ENCODE measurements around the gene COL18A1.

The COL18A1 gene

DNA sequence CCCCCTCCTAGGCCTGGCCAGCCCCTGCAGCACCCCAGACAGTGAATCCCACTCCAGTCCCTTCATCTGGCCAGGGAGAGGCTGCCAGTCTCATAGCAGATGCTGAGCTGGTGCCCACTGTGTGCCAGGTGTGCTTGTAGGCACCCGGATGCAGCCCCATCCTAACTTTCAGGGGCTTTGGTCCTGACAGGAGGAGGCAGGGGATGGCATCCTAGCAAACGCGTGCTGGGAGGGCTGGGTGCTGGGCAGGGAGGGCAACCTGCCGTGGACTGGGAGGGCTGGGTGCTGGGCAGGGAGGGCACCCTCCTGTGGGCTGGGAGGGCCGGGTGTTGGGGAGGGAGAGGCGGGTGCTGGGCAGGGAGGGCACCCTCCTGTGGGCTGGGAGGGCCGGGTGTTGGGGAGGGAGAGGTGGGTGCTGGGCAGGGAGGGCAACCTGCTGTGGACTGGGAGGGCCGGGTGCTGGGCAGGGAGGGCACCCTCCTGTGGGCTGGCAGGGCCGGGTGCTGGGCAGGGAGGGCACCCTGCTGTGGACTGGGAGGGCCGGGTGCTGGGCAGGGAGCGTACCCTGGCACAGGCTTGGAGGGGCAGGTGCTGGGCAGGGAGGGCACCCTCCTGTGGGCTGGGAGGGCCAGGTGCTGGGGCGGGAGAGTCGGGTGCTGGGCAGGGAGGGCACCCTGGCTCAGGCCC lies 102.0 kb downstream of the COL18A1 start:
- Histone ChIP-seq H3K4me1 (ENCODE audit: insufficient read depth, low read length) (no peaks in the 10 kb centered on the region), H3K27me3 (ENCODE audit: insufficient read depth, low read length, poor library complexity) (no peaks in the 10 kb centered on the region), H3K9me3 (ENCODE audit: insufficient read depth, low read length, severe bottlenecking) (no peaks in the 10 kb centered on the region), H3K9ac (ENCODE audit: low read depth, low read length) (no peak overlapping the region), H3K27ac (ENCODE audit: low read length) (no peak overlapping the region), H3K4me3 (ENCODE audit: low read depth in 1 of 2, low read length in 2 of 2) (no peak overlapping the region), H3K4me2 (ENCODE audit: insufficient read depth, low read length) (no peak overlapping the region), H3K36me3 (ENCODE audit: insufficient read depth, low read length) (no peaks in the 10 kb centered on the region), H4K20me1 (ENCODE audit: insufficient read depth, low read length) (peaks cover 14% of the 10 kb centered on the region), H3K79me2 (ENCODE audit: insufficient read depth, low read length) (no peaks in the 10 kb centered on the region), H2AFZ (ENCODE audit: low read depth, low read length) (no peak overlapping the region)
- DNase-seq (no peak), ATAC-seq (ENCODE audit: insufficient read depth, low read depth) (no peak)
- no peak for TF ChIP-seq EZH2 (IDR thresholded peaks at IDR 0.05; ENCODE audit: borderline replicate concordance, low read depth, low read length, severe bottlenecking)
- TF ChIP-seq, protein P1, sequence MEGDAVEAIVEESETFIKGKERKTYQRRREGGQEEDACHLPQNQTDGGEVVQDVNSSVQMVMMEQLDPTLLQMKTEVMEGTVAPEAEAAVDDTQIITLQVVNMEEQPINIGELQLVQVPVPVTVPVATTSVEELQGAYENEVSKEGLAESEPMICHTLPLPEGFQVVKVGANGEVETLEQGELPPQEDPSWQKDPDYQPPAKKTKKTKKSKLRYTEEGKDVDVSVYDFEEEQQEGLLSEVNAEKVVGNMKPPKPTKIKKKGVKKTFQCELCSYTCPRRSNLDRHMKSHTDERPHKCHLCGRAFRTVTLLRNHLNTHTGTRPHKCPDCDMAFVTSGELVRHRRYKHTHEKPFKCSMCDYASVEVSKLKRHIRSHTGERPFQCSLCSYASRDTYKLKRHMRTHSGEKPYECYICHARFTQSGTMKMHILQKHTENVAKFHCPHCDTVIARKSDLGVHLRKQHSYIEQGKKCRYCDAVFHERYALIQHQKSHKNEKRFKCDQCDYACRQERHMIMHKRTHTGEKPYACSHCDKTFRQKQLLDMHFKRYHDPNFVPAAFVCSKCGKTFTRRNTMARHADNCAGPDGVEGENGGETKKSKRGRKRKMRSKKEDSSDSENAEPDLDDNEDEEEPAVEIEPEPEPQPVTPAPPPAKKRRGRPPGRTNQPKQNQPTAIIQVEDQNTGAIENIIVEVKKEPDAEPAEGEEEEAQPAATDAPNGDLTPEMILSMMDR (IDR thresholded peaks at IDR 0.05; ENCODE audit: borderline replicate concordance, extremely low read depth, low read length, poor library complexity, severe bottlenecking): no peak

DNA sequence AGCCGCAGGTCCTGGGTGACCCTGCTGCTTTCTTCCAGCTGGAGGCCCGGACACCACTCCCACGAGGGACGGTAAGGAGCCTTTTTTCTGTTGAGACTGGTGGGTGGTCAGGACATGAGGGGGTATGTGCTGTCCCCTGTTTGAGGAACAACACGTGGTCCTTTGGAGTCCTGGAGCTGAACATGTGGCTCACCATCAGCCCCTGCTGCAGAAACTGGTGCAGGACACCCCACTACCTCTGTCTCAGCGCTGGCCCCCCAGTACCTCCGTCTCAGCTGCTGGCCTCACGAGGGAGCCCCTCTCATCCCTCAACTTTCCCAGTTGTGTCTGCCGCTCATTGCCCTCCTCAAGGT lies 102.5 kb downstream of the COL18A1 start:
- Histone ChIP-seq H3K9ac (ENCODE audit: low read depth, low read length) (no peak overlapping the region), H3K4me1 (ENCODE audit: insufficient read depth, low read length) (no peaks in the 10 kb centered on the region), H3K36me3 (ENCODE audit: insufficient read depth, low read length) (peaks cover 2% of the 10 kb centered on the region; the same call in 1 of the 2 replicates), H3K4me3 (ENCODE audit: low read depth in 1 of 2, low read length in 2 of 2) (no peak overlapping the region), H3K4me2 (ENCODE audit: insufficient read depth, low read length) (no peak overlapping the region), H3K79me2 (ENCODE audit: insufficient read depth, low read length) (no peaks in the 10 kb centered on the region), H3K9me3 (ENCODE audit: insufficient read depth, low read length, severe bottlenecking) (no peaks in the 10 kb centered on the region), H3K27me3 (ENCODE audit: insufficient read depth, low read length, poor library complexity) (no peaks in the 10 kb centered on the region), H2AFZ (ENCODE audit: low read depth, low read length) (no peak overlapping the region), H3K27ac (ENCODE audit: low read length) (no peak overlapping the region), H4K20me1 (ENCODE audit: insufficient read depth, low read length) (peaks cover 14% of the 10 kb centered on the region)
- DNase-seq (no peak), ATAC-seq (ENCODE audit: insufficient read depth, low read depth) (no peak)
- TF ChIP-seq, protein P1 (IDR thresholded peaks at IDR 0.05; ENCODE audit: borderline replicate concordance, extremely low read depth, low read length, poor library complexity, severe bottlenecking): no peak
- no peak for TF ChIP-seq EZH2 (IDR thresholded peaks at IDR 0.05; ENCODE audit: borderline replicate concordance, low read depth, low read length, severe bottlenecking)

DNA sequence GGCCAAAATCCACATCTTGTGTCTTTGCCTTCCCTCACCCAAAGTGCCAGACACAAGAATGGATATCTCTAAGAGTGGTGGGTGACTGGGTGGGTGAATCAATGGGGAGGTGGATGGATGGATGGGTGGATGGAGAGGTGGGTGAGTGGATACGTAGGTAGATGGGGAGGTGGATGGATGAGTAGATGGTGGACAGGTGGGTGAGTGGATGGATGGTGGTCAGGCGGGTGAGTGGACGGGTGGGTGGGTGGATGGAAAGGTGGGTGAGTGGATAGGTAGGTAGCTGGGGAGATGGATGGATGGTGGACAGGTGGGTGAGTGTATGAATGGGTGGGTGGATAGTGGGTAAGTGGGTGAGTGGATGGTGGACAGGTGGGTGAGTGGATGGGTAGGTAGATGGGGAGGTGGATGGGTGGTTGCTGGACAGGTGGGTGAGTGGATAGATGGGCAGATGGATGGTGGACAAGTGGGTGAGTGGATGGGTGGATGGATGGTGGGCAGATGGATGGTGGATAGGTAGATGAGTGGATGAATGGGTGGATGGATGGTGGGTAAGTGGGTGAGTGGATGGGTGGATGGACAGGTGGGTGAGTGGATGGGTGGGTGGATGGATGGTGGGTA lies 103.0 kb downstream of the COL18A1 start:
- peaks cover 7% of the 10 kb centered on the region for H3K36me3 ChIP-seq (ENCODE audit: insufficient read depth, low read length)
- H3K9me3 ChIP-seq (ENCODE audit: insufficient read depth, low read length, severe bottlenecking): no peaks in the 10 kb centered on the region
- H2AFZ ChIP-seq (ENCODE audit: low read depth, low read length): no peak overlapping the region
- TF ChIP-seq EZH2 (IDR thresholded peaks at IDR 0.05; ENCODE audit: borderline replicate concordance, low read depth, low read length, severe bottlenecking): no peak
- TF ChIP-seq, protein P1 (IDR thresholded peaks at IDR 0.05; ENCODE audit: borderline replicate concordance, extremely low read depth, low read length, poor library complexity, severe bottlenecking): no peak
- H3K27me3 ChIP-seq (ENCODE audit: insufficient read depth, low read length, poor library complexity): no peaks in the 10 kb centered on the region
- H3K9ac ChIP-seq (ENCODE audit: low read depth, low read length): no peak overlapping the region
- no peaks in the 10 kb centered on the region for H3K4me1 ChIP-seq (ENCODE audit: insufficient read depth, low read length)
- H3K4me3 ChIP-seq (ENCODE audit: low read depth in 1 of 2, low read length in 2 of 2): no peak overlapping the region
- no peaks in the 10 kb centered on the region for H3K79me2 ChIP-seq (ENCODE audit: insufficient read depth, low read length)
- ATAC-seq (ENCODE audit: insufficient read depth, low read depth) (no peak), DNase-seq (no peak)
- H3K27ac ChIP-seq (ENCODE audit: low read length): no peak overlapping the region
- peaks cover 15% of the 10 kb centered on the region for H4K20me1 ChIP-seq (ENCODE audit: insufficient read depth, low read length)
- no peak overlapping the region for H3K4me2 ChIP-seq (ENCODE audit: insufficient read depth, low read length)
